Activated CD8-positive, alpha-beta T cell treated with anti-CD3 and anti-CD28 coated beads, Interleukin-2, amount 10 ng/mL, durations not matched to agents 7 days and 5 days (primary cell): ENCODE measurements around the gene HSDL2. TPM values are rescaled to one million over a fixed set of nuclear protein-coding genes. Genes with fewer than 3 reads are reported as not detected.
"Not testable (repeated sequence)": the region's sequence is repeated elsewhere in the genome, so short reads cannot be mapped to it uniquely, and the experiment has no call there.

ENCODE experiments used
- ATAC-seq: fragments of 150-1000 bp; cut with Tn5 transposase; one replicate; pipeline ENCODE4 v1.10.0; 2021; ENCODE audit warnings: moderate library complexity
- CTCF ChIA-PET: fragments of 350-600 bp; sonication (Branson Sonifier 250); formaldehyde crosslinking; loops from one replicate; lab custom pipeline; 2021; ENCODE audit warnings: antibody characterized with exemption; lab: Charles Lee
- POLR2A ChIA-PET: fragments of 350-600 bp; sonication (Branson Sonifier 250); formaldehyde crosslinking; loops from one replicate; lab custom pipeline; 2021; ENCODE audit warnings: antibody characterized with exemption; lab: Charles Lee
- DNase-seq: peaks from one replicate; pipeline ENCODE4 v3.0.0-alpha.2; 2020
- H3K27ac Mint-ChIP-seq: one replicate; pipeline ENCODE4 v1.8.0; 2021; ENCODE audit warnings: mild to moderate bottlenecking, mixed read lengths
- H3K27me3 Mint-ChIP-seq: one replicate; pipeline ENCODE4 v1.8.0; 2021; ENCODE audit warnings: low read depth, mixed read lengths
- H3K36me3 Mint-ChIP-seq: one replicate; pipeline ENCODE4 v1.8.0; 2021; ENCODE audit warnings: low read depth, mixed read lengths
- H3K4me1 Mint-ChIP-seq: one replicate; pipeline ENCODE4 v1.8.0; 2021; ENCODE audit warnings: low read depth, mixed read lengths
- H3K4me3 Mint-ChIP-seq: one replicate; pipeline ENCODE4 v1.8.0; 2021; ENCODE audit warnings: mild to moderate bottlenecking, mixed read lengths
- H3K9me3 Mint-ChIP-seq: one replicate; pipeline ENCODE4 v1.8.0; 2022; ENCODE audit warnings: mixed read lengths; ENCODE audit not compliant: insufficient read depth
- total RNA-seq, 2 experiments: library from RNA; stranded (reverse); gene quantifications; one replicate each; pipeline ENCODE4 v1.2.3, GENCODE V29; 2021

Gene HSDL2
- total RNA-seq, 2 experiments from 2014 or later, result 28.9 to 29.8 TPM

GRCh38 chr9:112396872-112397271, 17.0 kb downstream of the HSDL2 start:
- DNase-seq (no peak), ATAC-seq (no peak)
- no peaks in the 10 kb centered on the region for H3K27me3 Mint-ChIP-seq
- no peak overlapping the region for H3K4me3 Mint-ChIP-seq
- no peaks in the 10 kb centered on the region for H3K4me1 Mint-ChIP-seq
- H3K27ac Mint-ChIP-seq, result no peak overlapping the region
- peaks cover 7% of the 10 kb centered on the region for H3K9me3 Mint-ChIP-seq
- peaks cover 27% of the 10 kb centered on the region for H3K36me3 Mint-ChIP-seq
- POLR2A ChIA-PET, result no interaction called here
- CTCF ChIA-PET, result no interaction called here

GRCh38 chr9:112401175-112401815, 21.4 kb downstream of the HSDL2 start:
- Mint-ChIP-seq H3K27ac (no peak overlapping the region), H3K27me3 (no peaks in the 10 kb centered on the region), H3K4me3 (no peak overlapping the region), H3K36me3 (peaks cover 25% of the 10 kb centered on the region), H3K4me1 (no peaks in the 10 kb centered on the region), H3K9me3 (peaks cover 7% of the 10 kb centered on the region)
- ChIA-PET CTCF (no interaction called here), POLR2A (no interaction called here)
- DNase-seq (no peak), ATAC-seq (no peak)

DNA sequence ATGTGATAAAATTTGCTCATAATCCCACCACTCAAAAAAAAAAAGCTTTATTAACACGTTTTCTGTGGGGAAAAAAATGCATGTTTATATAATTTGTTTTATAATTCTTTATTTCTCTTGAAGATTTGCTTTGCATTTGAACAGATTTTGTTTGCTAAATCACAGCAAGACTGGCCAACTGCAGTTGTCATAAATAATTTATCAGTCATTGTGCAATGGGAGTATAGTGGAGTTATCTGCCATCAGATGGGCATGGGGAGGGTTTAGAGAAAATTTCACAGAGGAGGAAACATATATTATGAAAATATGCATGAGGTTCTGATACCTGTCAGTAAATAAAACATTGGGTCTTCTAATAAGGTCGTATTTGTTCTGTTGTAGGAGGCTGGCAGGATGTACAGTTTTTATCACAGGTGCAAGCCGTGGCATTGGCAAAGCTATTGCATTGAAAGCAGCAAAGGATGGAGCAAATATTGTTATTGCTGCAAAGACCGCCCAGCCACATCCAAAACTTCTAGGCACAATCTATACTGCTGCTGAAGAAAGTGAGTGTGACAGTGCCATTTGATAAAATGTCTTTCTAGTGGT, 23.8 kb downstream of the HSDL2 start:
- H3K36me3 Mint-ChIP-seq, result peaks cover 29% of the 10 kb centered on the region
- no peak overlapping the region for H3K4me3 Mint-ChIP-seq
- DNase-seq (no peak), ATAC-seq (no peak)
- CTCF ChIA-PET, result no interaction called here
- H3K27me3 Mint-ChIP-seq, result no peaks in the 10 kb centered on the region
- no peak overlapping the region for H3K27ac Mint-ChIP-seq
- no peaks in the 10 kb centered on the region for H3K9me3 Mint-ChIP-seq
- POLR2A ChIA-PET, result no interaction called here
- no peaks in the 10 kb centered on the region for H3K4me1 Mint-ChIP-seq

DNA sequence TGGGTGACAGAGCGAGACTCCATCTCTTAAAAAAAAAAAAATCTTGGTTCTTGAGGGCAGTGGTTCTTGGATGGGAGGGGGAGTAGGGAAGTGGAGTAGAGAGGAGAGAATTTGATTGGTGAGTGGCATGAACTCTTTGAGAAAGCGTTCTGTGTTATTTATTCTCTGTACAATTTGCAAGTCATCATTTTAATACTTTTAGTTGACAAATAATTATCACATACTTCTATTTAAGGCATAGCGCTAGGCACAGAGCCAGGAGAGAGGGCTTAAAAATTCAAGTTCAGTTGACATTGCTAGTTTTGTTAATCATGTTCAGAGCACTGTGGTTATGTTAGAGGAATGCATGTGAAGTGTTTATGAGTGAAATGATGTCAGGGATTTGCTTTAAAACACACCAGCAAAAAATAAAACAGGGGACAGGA, 24.6 kb downstream of the HSDL2 start:
- DNase-seq (no peak), ATAC-seq (no peak)
- Mint-ChIP-seq H3K27ac (no peak overlapping the region), H3K4me3 (no peak overlapping the region), H3K36me3 (peaks cover 26% of the 10 kb centered on the region), H3K27me3 (no peaks in the 10 kb centered on the region), H3K9me3 (no peaks in the 10 kb centered on the region), H3K4me1 (no peaks in the 10 kb centered on the region)
- CTCF ChIA-PET, result no interaction called here
- POLR2A ChIA-PET, result no interaction called here

GRCh38 chr9:112408275-112408674, 28.4 kb downstream of the HSDL2 start:
- ATAC-seq (no peak), DNase-seq (no peak)
- Mint-ChIP-seq H3K36me3 (peaks cover 24% of the 10 kb centered on the region), H3K27me3 (no peaks in the 10 kb centered on the region), H3K27ac (no peak overlapping the region), H3K4me3 (no peak overlapping the region), H3K9me3 (no peaks in the 10 kb centered on the region), H3K4me1 (no peaks in the 10 kb centered on the region)
- ChIA-PET CTCF (no interaction called here), POLR2A (no interaction called here)

DNA sequence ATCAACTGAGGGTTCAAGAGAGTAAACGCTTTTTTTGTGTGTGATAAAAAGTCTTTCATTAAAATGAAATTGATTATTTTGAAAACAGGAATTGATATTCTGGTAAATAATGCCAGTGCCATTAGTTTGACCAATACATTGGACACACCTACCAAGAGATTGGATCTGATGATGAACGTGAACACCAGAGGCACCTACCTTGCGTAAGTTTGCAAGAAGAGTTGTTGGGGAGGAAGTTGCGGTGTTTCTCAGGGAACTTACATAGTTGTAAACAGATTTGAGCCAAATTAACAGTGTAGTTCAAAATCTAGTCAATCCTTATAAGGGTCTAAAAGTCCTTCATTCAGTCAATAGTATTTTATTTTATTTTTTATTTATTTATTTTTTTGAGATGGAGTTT, 28.9 kb downstream of the HSDL2 start:
- ChIA-PET POLR2A (no interaction called here), CTCF (no interaction called here)
- Mint-ChIP-seq H3K27ac (no peak overlapping the region), H3K9me3 (no peaks in the 10 kb centered on the region), H3K27me3 (no peaks in the 10 kb centered on the region), H3K36me3 (peaks cover 24% of the 10 kb centered on the region), H3K4me3 (no peak overlapping the region), H3K4me1 (no peaks in the 10 kb centered on the region)
- no peak for DNase-seq
- ATAC-seq, result no peak

- DNase-seq, result no peak
- no peaks in the 10 kb centered on the region for H3K4me1 Mint-ChIP-seq
- no peak overlapping the region for H3K27ac Mint-ChIP-seq
- ATAC-seq, result no peak
- ChIA-PET POLR2A (no interaction called here), CTCF (no interaction called here)
- no peak overlapping the region for H3K4me3 Mint-ChIP-seq
- H3K9me3 Mint-ChIP-seq, result no peaks in the 10 kb centered on the region
- no peaks in the 10 kb centered on the region for H3K27me3 Mint-ChIP-seq
- peaks cover 21% of the 10 kb centered on the region for H3K36me3 Mint-ChIP-seq
Observed at GRCh38 chr9:112409758-112410157, 29.9 kb downstream of the HSDL2 start.

GRCh38 chr9:112411626-112412027, 31.7 kb downstream of the HSDL2 start:
- POLR2A ChIA-PET, result no interaction called here
- Mint-ChIP-seq H3K4me1 (no peaks in the 10 kb centered on the region), H3K4me3 (no peak overlapping the region), H3K27me3 (no peaks in the 10 kb centered on the region), H3K36me3 (peaks cover 17% of the 10 kb centered on the region), H3K9me3 (no peaks in the 10 kb centered on the region), H3K27ac (no peak overlapping the region)
- ATAC-seq (no peak), DNase-seq (no peak)
- CTCF ChIA-PET, result no interaction called here

- H3K27me3 Mint-ChIP-seq, POLR2A ChIA-PET, ATAC-seq, H3K4me1 Mint-ChIP-seq, H3K9me3 Mint-ChIP-seq, H3K36me3 Mint-ChIP-seq, H3K27ac Mint-ChIP-seq, H3K4me3 Mint-ChIP-seq, CTCF ChIA-PET, DNase-seq: not testable (repeated sequence)
Observed at GRCh38 chr9:112413728-112414127, 33.8 kb downstream of the HSDL2 start.

DNA sequence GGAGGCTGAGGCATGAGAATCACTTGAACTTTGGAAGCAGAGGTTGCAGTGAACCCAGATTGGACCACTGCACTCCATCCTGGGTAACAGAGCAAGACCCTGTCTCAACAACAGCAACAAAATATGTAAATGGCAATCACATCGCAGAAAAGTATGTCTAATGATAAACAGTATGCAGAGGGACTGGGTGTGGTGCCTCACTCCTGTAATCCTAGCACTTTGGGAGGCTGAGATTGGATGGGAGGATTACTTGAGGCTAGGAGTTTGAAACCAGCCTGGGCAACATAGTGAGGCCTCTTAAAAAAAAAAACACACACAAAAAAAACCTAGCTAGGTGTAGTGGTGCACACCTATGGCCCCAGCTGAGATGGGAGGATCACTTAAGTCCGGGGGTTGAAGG, 40.3 kb downstream of the HSDL2 start:
- ChIA-PET CTCF (no interaction called here), POLR2A (no interaction called here)
- no peaks in the 10 kb centered on the region for H3K4me1 Mint-ChIP-seq
- DNase-seq, result no peak
- ATAC-seq, result no peak
- H3K36me3 Mint-ChIP-seq, result peaks cover 12% of the 10 kb centered on the region
- H3K27ac Mint-ChIP-seq, result no peak overlapping the region
- H3K9me3 Mint-ChIP-seq, result no peaks in the 10 kb centered on the region
- no peak overlapping the region for H3K4me3 Mint-ChIP-seq
- H3K27me3 Mint-ChIP-seq, result no peaks in the 10 kb centered on the region

DNA sequence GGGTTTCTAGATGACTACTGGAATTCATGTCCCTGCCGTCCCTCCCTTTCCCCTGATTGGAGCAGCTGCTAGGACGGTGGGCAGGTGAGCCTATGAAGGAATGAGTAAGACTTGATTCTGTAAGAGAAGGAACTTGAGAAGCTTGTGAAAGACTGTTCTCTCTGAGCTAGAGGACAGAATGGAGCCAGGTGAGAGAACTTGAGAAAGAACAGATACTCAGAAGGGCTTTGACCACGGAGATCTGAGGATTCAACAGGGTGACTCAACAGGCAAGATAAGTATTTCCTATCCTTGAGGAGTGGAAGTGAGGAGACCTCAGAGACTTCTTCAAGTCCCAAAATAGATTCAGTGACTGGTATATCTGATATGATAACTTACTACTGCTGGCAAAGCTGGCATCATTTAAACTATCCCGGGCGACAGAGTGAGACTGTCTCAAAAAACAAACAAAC, 41.9 kb downstream of the HSDL2 start:
- no peaks in the 10 kb centered on the region for H3K4me1 Mint-ChIP-seq
- H3K9me3 Mint-ChIP-seq, result no peaks in the 10 kb centered on the region
- ChIA-PET POLR2A (no interaction called here), CTCF (interaction anchor here (1.2 kb wide), 1 partner anchor 43 kb away, joined by 3 read pairs; no protein-coding TSS in a partner anchor)
- ATAC-seq (no peak), DNase-seq (no peak)
- H3K4me3 Mint-ChIP-seq, result no peak overlapping the region
- peaks cover 12% of the 10 kb centered on the region for H3K36me3 Mint-ChIP-seq
- no peak overlapping the region for H3K27ac Mint-ChIP-seq
- no peaks in the 10 kb centered on the region for H3K27me3 Mint-ChIP-seq

- H3K27ac Mint-ChIP-seq, result no peak overlapping the region
- DNase-seq, result no peak
- H3K9me3 Mint-ChIP-seq, result no peaks in the 10 kb centered on the region
- ATAC-seq, result no peak
- POLR2A ChIA-PET, result no interaction called here
- H3K4me1 Mint-ChIP-seq, result no peaks in the 10 kb centered on the region
- no peaks in the 10 kb centered on the region for H3K27me3 Mint-ChIP-seq
- H3K4me3 Mint-ChIP-seq, result no peak overlapping the region
- peaks cover 12% of the 10 kb centered on the region for H3K36me3 Mint-ChIP-seq
- CTCF ChIA-PET, result interaction anchor here (1.2 kb wide), 1 partner anchor 44 kb away, joined by 3 read pairs; no protein-coding TSS in a partner anchor
Observed at GRCh38 chr9:112422417-112423148, 42.7 kb downstream of the HSDL2 start.
